Measurements from ENCODE around the gene MCHR1.
"Not testable (repeated sequence)": the region's sequence is repeated elsewhere in the genome, so short reads cannot be mapped to it uniquely, and the experiment has no call there.

The MCHR1 gene

GRCh38 chr22:40659166-40659565 lies 20.1 kb upstream of the MCHR1 start:
- DNase-seq, result no peak

DNA sequence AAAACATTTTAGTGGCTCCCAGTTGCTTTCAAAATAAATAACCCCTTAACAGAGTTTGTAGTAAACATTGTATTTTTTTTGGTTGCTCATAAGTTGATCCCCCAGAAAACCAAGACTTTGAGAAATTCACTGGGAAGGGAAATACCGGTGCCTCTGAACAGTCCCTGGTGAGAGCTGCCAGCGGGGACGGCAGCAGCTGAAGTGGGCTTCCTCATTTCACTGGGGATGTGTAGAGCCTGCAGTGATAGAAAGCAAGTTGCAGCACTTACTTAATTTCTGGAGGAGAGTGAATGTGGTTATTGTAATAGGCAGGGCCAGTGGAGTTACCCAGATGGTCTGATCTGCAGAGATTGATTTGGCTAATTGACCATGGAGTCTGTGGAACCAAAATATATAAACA lies 18.6 kb upstream of the MCHR1 start:
- no peak for DNase-seq

DNA sequence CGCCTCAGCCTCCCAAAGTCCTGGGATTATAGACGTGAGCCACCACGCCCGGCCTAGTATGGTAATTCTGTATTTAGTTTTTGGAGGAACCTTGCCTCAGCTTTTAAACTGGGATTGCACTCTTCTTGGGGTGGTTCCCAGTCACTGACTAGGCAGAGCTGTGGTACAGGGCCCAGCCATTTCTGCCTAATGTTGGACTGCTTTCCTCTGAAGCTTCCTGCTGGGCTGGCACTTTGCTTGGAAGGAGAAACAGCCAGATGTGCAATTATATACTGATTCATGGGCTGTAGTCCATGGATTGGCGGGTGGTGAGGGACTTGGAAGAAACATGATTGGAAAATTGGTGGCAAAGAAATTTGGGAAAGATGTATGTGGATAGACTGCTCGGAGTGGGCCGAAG lies 17.6 kb upstream of the MCHR1 start:
- DNase-seq, result no peak

GRCh38 chr22:40665312-40665711 lies 14.0 kb upstream of the MCHR1 start:
- no peak for DNase-seq

- DNase-seq, result no peak
Measured at GRCh38 chr22:40666151-40666848, 13.0 kb upstream of the MCHR1 start.

DNA sequence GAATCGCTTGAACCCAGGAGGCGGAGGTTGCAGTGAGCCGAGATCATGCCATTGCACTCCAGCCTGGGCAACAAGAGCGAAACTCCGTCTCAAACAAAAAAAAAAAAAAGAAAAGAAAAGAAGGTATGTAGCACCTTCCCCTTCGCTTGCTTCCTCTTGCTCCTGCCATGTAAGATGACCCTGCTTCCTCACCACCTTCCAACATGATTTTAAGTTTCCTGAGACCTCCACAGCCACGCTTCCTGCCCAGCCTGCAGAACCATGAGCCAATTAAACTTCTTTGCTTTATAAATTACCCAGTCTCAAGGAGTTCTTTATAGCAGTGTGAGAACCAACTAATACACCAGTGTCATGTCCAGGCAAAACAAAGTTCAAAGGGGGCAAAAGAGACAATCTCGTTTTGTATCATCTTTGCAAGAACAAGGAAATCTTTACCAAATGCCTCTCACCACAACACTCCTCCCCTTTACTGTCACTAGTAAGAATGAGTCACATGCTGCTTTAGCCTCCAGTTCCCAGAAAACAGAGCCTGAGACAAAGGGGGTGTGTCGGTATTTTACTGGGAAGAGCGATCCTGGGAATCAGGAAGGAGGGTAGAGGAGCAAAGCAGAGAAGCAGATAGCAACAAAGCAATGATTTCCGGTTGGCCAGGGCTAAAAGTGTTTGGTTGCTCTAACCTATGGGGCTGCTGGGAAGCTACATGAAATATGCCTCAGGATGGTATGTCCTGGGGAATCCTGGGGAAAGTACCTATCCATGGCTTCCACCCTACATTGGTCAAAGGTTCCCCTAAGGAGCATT lies 10.5 kb upstream of the MCHR1 start:
- DNase-seq, result peak; percentile 84

DNA sequence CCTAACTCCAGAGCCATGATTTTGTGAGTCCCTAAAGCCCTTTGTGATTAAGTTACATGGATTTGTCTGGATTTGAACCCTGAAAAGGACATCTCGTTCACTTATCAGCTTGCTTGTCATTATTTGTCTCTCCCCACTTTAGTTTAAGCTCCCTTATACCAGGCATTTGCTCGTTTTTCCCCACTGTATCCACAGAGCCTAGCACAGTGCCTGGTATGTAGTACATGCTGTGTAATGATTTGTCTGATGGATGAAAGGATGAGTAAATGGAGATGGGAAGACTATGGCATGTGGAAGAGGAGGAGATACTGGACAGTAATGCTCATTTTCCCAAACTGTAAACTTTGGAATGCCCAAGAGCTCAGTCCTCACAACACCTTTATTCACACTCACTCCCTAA lies 9.2 kb upstream of the MCHR1 start:
- no peak for DNase-seq

- DNase-seq, result no peak
Measured at GRCh38 chr22:40671369-40671768, 7.9 kb upstream of the MCHR1 start.

- no peak for DNase-seq
Measured at GRCh38 chr22:40671796-40672360, 7.4 kb upstream of the MCHR1 start.

DNA sequence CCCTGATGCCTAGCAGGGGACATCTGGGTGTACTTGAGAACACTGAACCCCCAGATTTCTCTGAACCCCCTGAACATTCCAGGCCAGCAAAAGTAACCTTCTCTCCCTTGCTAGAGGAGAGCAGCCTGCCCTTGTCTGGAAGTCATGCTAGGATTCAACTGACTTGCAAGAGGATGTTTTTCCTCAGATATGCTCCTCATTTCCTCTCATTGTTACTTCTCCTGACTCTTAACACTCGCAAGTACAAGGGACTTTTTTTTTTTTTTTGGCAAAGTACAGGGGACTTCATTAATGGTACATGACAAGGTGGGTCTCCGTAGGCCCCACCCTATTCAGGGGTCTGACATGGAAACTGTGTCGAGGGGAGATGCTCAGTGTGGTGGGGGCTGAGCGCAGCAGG lies 6.3 kb upstream of the MCHR1 start:
- DNase-seq, result no peak

DNA sequence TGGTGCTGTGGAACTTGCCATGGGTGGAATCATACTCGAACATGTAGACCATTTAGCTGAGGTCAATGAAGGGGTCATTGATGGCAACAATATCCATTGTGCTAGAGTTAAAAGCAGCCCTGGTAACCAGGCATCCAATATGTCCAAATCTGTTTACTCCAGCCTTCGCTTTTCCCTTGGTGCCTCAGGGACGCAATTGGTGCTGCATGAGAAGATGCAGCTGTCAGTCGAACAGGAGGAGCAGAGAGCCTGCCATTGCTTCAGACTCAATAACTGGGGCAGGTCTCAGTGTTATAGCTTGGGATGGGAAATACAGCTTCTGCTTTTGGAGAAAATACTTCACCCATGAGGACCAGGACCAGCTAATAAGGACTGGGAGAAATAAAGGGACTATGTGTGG lies 5.0 kb upstream of the MCHR1 start:
- DNase-seq, result no peak

GRCh38 chr22:40676166-40676565 lies 3.1 kb upstream of the MCHR1 start:
- DNase-seq, result not testable (repeated sequence)

DNA sequence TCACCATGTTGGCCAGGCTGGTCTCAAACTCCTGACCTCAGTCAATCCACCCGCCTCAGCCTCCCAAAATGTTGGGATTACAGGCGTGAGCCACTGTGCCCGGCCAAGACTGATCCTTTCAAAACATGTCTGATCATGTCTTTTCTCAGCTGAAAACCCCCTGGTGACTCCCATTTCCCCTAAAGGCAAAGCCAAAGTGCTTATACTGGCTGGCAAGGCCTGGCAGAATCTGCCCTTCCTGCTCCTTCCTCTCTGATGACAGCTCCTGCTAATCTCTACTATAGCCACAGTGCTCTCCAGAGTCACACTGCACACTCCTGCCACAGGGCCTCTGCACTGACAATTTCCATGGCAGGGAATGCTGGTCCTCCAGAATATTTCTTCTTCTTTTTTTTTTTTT lies 2.6 kb upstream of the MCHR1 start:
- DNase-seq, result no peak

- no peak for DNase-seq
Measured at GRCh38 chr22:40678493-40679248, 613 bp upstream of the MCHR1 start.

DNA sequence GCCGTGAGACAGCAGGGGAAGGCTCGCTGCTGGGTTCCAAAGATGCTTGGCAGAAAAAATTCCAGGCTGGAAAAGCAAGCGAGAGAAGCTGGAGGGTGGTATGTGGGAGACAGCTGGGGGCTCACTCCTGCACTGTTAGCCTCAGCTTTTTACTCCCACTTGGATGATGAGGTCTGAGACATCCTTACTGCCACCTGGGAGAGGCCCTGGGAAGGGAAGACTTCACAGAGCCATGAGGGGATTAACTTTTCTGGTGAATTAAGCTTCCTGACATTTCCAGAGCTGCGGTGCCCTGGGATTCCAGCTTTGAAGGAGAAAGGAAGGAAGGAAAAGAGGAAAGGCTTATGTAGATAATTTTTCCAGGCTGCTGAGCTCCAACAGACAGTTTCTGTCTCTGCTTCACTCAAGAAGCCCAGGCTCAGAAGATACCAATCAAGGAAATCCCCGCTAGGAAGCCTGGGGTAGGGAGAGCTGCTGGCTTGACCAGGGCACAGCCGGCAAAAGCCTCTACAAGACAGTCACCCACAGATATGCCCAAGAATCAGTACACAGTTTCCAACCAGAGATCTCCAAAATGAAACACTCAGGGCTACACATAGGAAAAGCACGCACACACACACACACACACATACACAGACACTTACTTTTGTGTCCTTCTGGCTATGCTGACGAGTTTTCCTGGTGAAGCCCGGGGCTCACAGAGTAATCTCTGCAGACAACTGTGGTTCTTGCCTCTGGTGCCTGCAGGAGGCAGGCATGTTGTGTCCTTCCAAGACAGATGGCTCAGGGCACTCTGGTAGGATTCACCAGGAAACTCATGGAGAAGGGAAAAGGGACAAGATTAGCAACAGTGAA lies 907 bp downstream of the MCHR1 start:
- no peak for DNase-seq

DNA sequence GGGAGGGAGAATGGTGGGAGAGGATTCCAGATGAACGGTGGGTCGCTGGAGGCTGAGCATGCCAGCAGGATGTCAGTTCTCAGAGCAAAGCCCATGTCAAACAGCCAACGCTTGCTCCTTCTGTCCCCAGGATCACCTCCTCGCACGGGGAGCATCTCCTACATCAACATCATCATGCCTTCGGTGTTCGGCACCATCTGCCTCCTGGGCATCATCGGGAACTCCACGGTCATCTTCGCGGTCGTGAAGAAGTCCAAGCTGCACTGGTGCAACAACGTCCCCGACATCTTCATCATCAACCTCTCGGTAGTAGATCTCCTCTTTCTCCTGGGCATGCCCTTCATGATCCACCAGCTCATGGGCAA lies 1.5 kb downstream of the MCHR1 start:
- no peak for DNase-seq

DNA sequence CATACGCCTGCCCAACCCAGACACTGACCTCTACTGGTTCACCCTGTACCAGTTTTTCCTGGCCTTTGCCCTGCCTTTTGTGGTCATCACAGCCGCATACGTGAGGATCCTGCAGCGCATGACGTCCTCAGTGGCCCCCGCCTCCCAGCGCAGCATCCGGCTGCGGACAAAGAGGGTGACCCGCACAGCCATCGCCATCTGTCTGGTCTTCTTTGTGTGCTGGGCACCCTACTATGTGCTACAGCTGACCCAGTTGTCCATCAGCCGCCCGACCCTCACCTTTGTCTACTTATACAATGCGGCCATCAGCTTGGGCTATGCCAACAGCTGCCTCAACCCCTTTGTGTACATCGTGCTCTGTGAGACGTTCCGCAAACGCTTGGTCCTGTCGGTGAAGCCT lies 2.2 kb downstream of the MCHR1 start:
- no peak for DNase-seq

- no peak for DNase-seq
Measured at GRCh38 chr22:40684728-40685127, 5.4 kb downstream of the MCHR1 start.

DNA sequence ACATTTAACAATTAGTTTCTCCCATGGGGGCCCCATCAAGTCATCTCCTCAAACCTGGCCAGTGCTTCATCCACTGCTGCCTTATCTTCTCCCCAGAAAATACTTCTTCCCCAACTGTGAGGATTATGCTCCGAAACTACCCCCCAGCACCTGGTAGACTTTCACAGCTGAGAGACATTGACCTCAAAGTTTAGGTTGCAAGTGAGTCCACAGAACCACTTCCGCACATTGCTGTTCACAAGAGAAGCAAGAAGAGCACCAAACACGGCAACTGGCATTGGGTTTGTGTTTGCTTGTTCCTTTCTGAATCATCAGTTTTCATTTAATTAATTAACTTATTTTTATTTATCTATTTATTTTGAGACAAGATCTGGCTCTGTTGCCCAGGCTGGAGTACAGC lies 6.1 kb downstream of the MCHR1 start:
- peak; percentile 31 for DNase-seq

DNA sequence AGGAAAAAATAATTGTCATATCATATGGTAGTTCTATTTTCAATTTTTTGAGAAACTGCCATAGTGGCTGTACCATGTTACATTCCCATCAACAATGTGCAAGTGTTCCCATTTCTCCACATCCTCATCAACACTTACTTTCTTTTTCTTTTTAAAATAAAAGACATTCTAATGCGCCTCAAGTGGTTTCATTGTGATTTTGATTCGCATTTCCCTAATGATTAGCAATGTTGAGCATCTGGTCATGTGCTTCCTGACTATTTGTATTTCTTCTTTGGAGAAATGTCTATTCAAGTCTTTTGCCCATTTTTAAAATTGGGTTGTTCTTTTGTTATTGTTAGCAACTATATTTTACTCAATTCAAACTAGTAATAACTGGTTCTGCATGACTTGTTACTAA lies 8.4 kb downstream of the MCHR1 start:
- DNase-seq, result no peak

- no peak for DNase-seq
Measured at GRCh38 chr22:40690370-40690769, 11.1 kb downstream of the MCHR1 start.

DNA sequence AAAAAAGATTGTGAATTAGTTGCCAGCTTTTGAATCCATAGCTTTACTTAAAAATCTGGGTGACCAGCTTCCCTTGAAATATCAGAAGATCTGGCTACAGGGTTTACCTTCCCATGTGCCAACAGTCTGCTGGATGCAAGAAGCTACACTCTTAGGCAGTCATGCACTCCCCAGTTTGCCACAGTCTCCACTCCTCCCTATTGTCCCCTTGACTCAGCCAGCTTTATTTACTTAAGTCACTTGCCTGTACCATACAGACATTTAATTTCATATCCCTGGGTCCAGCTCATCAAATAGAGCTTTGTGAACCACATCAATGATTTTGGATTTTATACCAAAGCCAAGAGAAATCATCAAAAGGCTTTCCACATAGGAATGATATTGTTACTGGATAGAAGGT lies 12.2 kb downstream of the MCHR1 start:
- DNase-seq, result no peak

DNA sequence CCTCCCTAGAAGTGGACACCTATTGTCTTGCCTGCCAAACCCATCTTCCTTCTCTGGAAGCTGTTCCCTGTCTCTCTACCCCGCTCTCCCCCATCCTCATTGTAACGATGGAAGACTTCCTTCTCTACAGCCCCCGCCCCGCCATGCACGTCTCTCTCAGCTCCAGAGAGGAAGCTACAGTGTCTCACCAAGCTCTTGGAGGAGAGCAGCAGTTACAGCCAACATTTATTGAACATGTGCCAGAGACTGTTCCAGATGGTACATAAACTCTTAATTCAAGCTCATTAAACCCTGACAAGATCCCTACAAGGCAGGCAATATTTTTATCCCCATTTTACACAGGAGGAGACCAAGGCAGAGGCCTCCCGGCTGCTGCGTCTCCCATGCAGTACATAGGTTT lies 15.1 kb downstream of the MCHR1 start:
- DNase-seq, result no peak

All from activated CD4-positive, alpha-beta T cell treated with anti-CD3 and anti-CD28 coated beads, Interleukin-2, amount 50 U/mL, for 16 hours (primary cell).